NCI-H748 treated with DMSO at 0.1 percent for 48 hours (cell line): ENCODE data around the gene SHC2.
A peak's percentile ranks its signal among the peaks of the same experiment; 100 is the strongest.

Experiments
- DNase-seq: peaks from one replicate; lab custom pipeline; 2025; lab: John Stamatoyannopoulos, UW

SHC2 gene, protein sequence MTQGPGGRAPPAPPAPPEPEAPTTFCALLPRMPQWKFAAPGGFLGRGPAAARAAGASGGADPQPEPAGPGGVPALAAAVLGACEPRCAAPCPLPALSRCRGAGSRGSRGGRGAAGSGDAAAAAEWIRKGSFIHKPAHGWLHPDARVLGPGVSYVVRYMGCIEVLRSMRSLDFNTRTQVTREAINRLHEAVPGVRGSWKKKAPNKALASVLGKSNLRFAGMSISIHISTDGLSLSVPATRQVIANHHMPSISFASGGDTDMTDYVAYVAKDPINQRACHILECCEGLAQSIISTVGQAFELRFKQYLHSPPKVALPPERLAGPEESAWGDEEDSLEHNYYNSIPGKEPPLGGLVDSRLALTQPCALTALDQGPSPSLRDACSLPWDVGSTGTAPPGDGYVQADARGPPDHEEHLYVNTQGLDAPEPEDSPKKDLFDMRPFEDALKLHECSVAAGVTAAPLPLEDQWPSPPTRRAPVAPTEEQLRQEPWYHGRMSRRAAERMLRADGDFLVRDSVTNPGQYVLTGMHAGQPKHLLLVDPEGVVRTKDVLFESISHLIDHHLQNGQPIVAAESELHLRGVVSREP

DNA sequence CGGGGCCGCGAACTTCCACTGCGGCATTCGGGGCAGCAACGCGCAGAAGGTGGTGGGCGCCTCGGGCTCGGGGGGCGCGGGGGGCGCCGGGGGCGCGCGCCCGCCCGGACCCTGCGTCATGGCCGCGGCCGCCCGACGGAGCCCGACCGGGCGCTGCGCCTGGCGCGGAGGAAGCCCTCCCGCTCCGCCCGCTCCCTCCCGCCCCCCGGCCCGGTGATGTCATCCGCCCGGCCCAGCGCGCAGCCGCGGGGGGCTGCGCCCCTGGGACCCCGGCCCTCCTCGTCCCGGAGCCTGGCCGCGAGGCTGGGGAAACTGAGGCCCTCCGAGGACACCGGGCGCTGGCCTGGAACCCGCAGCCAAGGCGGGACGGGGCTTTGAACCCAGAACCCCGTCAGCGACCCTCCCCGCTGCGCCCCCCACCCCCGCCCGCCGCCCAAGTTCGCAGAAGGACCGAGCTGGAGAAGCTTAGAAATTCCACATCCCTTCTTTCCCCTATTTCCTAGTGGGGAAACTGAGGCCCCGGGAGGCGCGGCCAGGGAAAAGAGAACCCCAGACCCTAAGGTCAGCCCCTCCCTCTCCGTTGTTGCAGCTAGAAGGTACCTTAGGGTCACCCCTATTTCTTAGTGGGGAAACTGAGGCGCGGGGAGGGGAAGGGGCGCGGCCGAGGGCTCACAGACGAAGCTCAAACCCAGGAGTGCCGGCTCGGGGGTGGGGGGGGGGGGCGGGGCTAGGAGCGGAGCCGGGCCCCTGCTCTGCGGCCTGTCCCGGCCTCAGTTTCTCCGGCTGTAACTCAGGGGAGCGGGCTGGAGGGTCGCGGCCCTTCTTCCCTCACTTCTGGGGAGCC, at the start of gene SHC2:
Gene SHC2, minus strand, starts transcription at position 157 of the 844 bp plus-strand sequence. Its CDS starts 37 bp downstream, at position 120.
- DNase-seq: no peak

DNA sequence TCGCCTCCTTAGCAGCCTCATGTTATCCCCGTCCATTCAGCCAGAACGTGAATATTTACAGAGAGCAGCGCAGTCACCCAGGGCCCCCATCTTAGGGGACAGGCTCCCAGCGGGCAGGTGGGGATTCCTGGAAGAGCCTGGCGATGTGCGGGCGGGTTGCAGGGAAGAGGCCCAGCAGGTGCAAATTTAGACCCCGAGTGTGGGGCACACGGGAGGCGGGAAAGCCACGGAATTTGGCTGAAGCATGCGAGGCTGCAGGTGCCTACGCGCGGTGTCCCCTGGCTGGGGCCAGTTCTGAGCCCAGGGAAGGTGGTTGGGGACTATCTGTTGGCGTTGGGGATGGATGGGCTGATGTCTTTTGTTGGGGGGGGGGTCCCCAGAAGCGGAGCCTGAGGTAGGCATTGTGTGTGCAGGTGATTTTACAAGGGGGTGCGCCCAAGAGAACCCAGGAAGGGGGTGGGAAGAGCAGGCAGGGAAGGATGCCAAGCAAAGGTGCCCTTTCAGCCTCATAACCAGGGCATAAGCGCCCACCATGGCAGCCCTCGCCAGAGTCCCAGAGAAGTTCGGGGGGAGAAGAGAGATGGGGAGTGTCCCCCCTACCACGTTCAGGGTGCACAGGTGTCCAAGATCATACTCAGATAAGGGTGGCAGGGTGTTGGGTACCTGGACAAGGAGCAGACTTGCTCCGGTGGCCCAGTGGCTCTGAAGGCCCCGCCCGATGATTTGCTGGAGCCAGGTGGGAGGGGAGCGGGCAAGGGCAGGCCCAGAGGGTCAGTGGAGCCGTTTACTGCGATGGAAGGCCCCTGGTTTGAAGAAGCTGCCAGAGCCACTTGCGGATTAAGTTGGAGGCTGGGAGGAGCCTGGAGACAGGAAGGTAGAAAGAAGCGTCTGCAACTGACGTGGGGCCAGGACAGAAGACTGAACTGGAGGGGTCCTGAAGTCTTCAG, 47.6 kb upstream of the SHC2 start:
- DNase-seq: no peak

DNA sequence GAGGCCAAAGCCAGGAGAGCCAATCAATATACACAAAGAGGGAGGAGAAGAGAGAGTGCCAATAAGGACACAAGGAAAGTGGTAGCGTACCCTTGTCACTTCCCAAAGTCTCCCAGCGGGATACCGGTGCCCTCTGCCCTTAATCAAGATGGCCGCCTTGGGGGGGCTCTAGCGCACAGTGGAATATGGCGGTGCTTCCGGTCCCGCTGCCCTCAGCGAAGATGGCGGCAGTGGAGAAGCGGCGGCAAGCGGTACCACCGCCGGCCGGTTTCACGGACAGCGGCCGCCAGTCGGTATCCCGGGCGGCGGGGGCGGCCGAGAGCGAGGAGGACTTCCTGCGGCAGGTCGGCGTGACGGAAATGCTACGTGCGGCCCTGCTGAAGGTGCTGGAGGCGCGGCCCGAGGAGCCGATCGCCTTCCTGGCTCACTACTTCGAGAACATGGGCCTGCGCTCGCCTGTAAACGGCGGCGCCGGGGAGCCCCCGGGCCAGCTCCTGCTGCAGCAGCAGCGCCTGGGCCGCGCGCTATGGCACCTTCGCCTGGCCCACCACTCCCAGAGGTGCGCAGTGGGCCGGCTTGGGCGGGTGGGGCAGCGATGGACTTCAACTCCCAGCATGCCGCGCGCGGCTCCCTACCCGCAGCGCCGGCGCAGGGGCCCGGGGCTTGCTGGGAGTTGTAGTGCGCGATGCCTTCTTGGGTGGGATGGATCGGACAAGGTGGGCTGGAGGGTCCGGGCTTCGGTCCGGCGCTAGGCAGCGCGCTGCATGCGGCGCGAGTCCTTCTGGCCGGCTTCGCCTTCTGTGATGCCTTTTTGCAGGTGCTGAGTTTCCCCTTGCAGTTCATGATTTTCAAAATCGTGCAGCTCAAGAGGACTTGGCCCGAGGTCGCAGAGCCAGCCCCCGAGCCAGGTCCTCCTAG, 46.7 kb upstream of the SHC2 start, which contains the start of gene TPGS1:
Gene TPGS1, plus strand, starts transcription at position 212 of the 918 bp plus-strand sequence. Its CDS starts 10 bp downstream, at position 222.
- peak; percentile 24 for DNase-seq

DNA sequence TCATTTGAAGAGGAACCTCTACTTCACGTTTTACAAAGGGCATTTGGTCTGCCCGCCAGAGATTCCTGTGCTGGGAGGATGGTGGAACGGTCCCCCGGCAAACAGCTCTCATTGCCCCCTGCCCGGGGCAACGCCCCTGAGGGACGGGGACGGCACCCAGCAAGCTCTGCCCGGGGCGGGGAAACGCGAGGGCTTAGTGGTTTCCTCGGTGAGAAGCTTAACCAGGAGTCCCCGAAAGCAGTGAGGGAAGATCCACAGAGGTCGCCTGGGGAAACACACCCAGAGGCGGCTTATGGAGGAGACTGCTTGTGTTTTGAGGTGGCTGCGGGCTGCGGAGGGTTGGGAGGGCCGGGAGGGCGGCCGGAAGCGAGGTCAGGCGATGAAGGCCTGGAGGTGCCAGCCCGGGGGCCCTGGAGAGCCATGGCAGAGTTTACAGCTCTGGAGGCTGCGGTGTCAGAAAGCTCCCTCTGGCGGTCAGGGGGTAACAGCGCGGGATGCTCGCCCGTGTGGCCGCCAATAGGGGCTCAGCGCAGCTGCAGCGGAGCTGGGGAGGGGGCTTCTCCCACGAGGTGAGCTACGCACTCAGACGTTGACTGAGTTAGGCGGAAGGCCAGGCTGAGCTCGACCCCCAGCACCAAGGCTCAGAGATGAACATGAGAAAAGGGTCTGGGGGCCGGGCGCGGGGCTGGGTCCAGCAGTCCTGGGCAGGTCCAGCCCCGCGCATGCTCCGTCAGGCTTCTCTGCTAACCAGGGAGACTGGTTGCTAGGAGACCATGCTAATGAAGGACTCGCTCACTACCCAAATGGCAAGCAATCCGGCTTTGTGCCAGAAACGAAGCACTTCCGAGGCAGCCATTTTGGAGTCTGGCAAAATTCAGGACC, 45.8 kb upstream of the SHC2 start:
- DNase-seq: peak; percentile 94

DNA sequence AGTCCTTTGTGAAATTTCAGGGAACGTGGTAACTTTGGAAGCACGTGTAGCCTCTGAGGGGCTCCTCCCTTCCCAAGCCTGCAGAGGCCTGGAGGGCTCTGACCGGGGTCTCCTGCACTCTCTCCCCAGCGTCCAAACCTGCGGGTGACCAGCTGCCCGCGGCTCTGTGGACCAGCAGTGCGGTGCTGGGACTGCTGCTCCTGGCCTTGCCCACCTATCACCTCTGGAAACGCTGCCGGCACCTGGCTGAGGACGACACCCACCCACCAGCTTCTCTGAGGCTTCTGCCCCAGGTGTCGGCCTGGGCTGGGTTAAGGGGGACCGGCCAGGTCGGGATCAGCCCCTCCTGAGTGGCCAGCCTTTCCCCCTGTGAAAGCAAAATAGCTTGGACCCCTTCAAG, 43.8 kb upstream of the SHC2 start:
- no peak for DNase-seq

DNA sequence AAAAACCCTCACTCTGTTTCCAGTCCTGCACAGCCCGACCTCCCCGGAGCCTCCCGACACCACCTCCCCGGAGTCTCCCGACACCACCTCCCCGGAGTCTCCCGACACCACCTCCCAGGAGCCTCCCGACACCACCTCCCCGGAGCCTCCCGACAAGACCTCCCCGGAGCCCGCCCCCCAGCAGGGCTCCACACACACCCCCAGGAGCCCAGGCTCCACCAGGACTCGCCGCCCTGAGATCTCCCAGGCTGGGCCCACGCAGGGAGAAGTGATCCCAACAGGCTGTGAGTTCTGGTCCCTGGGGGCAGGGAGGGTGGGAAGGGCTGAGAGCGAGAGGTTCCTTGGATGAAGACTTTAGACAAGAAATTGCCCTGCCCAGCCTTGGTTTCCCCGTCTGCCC, 40.8 kb upstream of the SHC2 start:
- no peak for DNase-seq

DNA sequence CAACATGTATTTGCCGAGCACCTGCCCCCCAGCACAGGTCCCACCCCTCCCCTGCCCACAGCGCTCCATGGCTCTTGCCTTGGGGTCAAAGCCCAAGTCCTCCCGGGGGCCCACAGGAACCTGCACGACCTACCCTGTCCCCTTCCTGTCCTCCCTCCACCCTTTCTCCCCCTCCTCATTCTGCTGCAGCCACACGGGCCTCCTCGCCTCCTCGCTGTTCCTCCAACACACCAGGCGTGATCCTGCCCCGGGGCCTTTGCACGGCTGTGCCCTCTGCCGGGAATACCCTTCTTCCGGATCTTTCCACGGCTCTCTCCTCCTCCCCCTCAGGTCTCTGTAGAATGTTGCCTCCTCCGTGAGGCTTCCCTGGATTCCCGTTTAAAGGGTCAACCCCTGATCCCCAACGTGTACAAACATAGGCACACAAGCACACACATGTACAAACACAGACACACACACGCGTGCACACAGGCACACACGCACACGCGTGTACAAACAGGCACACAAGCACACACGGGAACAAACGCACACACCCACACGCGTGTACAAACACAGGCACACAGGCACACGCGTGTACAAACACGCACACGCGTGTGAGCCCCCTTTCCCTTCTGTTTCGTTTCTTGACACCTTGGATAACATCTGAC, 38.3 kb upstream of the SHC2 start:
- DNase-seq: no peak

DNA sequence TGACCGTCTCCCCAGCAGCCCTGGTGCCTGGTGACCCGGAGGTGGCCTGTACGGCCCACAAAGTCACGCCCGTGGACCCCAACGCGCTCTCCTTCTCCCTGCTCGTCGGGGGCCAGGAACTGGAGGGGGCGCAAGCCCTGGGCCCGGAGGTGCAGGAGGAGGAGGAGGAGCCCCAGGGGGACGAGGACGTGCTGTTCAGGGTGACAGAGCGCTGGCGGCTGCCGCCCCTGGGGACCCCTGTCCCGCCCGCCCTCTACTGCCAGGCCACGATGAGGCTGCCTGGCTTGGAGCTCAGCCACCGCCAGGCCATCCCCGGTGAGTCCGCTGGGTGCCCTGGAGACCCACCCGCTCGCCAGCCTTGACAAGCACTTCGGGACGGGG, 37.7 kb upstream of the SHC2 start:
- DNase-seq: no peak

DNA sequence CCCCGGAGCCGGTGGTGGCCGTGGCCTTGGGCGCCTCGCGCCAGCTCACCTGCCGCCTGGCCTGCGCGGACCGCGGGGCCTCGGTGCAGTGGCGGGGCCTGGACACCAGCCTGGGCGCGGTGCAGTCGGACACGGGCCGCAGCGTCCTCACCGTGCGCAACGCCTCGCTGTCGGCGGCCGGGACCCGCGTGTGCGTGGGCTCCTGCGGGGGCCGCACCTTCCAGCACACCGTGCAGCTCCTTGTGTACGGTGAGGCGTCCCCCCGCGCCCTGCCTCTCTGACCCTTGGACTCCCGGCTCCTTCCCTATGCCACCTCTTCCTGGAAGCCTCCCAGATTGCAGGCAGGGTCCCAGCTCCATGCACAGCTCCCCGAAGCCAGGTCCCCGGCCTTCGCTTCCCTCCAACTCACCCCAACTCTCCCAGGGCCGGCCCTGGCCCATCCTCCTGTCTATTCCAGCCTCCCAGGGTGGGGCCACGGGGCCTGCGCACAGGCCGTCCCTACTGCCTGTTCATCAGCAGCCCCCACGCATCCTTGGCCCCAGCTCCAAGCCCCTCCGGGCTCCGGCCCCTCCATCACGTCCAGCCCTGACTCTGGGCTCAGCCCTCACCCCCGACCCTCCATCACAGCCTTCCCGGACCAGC, 37.2 kb upstream of the SHC2 start:
- no peak for DNase-seq

DNA sequence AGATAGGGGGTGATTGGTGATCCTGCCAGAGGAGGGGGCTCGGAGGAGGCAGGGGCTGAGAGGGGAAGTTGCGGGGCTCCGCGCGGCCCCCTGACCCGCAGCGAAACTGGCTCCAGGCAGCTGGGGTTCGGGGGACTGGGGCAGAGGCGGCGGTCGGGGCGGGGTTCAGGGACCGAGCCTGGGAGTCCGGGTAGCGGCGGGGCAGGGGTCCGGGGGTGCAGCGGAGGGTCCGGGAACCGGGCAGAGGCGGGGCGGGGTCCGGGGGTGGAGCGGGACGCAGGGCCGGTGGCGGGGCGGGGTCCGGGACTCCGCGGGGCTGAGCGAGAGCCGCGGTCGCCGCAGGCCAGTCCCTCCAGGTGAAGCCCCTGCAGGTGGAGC, 36.6 kb upstream of the SHC2 start:
- no peak for DNase-seq

DNA sequence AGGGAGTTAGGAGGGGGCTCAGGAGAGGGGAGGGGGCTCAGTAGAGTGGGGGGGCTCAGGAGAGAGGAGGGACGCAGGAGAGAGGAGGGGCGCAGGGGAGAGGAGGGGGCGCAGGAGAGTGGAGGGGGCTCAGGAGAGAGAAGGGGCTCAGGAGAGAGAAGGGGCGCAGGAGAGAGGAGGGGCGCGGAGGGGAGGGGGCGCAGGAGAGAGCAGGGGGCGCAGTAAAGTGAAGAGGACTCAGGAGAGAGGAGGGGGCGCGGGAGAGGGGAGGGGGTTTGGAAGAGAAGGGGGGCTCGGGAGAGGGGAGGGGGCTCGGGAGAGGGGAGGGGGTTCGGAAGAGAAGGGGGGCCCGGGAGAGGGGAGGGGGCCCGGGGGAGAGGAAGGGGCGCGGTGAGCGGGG, 36.2 kb upstream of the SHC2 start:
- no peak for DNase-seq

DNA sequence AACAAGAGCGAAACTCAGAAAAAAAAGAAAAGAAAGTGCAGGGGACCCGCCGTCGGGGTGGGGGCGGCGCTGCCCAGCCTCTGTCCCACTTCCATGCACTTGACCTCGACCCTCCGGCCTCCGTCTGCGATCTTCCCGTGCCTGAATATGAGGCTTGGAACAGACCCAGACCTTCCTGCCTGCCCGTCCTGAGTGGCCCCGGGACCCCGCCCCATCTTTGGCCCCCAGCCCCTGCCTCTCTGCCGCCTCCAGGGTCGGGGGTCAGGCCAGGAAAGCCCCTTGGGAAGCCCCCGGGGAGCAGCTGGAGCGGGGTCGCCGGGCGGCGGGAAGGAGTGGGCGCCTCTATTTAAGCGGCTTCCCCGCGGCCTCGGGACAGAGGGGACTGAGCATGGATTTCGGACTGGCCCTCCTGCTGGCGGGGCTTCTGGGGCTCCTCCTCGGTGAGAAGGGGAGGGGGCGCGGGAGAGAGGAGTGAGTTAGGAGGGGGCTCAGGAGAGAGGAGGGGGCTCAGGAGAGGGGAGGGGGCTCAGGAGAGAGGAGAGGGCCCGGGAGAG, 35.4 kb upstream of the SHC2 start, which contains the start of gene MADCAM1:
Gene MADCAM1, plus strand, starts transcription at position 375 of the 554 bp plus-strand sequence. Its CDS starts 14 bp downstream, at position 389.
- DNase-seq: no peak

DNA sequence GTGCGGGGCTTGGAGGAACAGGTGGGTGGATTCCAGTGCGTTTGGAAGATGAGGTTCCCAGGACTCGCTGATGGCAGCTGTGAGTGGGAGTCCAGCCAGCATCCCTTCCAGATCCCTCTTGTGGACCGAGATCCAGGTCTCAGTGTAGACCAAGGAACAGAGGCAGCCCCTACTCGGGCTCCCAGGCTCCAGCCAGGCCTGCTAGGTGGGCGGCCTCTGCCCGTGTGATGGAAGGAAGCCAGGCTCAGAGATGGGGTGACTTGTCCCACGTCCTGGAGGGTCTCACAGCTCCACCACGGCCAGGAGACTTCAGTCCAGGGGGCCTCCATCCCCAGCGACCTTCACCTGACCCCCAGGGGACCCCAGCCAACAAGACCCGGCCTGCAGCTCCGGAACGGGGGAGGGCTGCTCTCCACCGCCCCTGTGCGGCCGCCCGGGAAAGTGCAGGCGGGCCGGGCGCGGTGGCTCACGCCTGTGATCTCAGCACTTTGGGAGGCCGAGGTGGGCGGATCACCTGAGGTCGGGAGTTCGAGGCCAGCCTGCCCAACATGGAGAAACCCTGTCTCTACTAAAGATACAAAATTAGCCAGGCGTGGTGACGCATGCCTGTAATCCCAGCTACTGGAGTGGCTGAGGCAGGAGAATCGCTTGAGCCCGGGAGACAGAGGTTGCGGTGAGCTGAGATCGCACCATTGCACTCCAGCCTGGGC, 34.7 kb upstream of the SHC2 start:
- DNase-seq: no peak

DNA sequence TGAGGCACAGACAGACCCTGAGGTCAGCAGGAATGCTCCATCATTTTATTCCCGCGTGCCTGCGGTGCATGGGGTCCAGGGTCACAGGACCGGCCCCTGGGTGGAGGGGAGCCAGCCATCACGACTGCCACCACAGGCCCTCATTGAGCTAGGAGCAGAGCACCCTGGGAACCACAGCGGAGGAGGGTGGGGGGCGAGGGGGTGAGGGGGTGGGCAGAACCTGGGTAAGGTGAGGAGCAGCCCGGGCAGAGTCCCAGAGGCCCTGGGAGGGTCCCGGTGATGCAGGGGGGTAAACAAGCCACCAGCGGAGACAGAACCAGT, 34.2 kb upstream of the SHC2 start:
- no peak for DNase-seq

DNA sequence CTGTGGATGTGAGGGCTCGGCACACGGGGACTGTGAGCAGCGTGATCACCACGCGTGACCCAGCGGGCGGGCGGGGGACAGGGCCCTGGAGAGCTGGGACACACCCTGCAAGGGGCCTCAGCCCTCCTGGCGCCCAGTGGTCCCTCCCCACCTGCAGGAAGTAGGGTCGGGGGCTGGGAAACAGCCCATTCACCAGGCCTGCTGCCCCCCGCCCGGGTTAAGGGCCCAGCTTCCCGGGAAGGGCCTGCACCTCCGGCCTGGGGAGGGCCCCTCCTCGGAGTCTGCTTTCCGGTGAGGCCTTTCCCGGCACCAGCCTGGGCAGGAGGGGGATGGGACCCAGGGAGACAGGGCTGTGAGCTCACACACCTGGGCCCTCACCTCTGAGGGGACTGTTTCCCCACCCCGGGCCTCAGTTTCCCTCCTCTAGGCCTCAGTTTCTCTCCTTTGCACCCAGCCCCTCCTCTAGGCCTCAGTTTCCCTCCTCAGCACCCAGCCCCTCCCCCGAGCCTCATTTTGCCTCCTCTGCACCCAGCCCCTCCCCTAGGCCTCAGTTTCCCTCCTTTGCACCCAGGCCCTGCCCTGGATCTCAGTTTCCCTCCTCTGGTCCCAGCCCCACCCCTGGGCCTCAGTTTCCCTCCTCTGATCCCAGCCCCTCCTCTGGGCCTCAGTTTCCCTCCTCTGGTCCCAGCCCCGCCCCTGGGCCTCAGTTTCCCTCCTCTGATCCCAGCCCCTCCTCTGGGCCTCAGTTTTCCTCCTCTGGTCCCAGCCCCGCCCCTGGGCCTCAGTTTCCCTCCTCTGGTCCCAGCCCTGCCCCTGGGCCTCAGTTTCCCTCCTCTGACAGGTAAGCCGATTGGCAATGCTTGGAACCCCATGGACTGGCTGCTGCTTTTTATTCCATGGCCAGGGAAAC, 33.6 kb upstream of the SHC2 start:
- DNase-seq: no peak

DNA sequence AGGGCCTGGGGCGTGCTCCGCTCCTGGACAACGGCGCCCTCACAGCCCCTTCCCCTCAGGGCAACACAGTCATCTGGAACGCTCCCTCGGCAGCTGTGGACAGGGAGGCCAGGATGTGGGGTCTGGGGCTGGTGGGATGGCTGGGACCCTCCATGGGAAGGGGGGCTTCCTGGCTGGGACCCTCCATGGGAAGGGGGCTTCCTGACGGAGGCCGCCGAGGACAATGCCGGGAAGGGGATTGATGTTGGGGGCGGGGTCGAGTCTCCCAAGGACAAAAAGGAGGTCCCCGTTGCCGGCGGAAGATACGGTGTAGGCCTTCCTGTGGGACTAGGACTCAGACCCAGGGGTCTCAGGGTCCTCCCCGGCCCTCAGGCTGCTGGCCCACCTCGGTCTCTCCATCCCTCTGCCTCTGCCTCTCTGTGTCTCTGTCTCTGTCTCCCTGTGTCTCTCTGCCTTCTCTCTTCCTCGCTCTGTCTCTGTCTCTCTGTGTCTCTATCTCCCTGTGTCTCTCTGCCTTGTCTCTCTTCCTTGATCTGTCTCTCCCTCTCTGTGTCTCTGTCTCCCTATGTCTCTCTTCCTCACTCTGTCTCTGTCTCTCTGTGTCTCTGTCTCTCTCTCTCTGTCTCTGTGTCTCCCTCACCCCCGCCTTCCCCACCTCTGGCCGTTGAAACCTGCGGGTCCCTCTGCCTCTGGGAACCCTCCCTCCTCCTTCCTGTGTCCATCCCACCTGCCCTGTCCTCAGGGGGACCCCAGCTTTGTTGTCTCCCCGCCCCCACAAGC, 32.7 kb upstream of the SHC2 start:
- no peak for DNase-seq
